GM12874 (cell line): Measurements from ENCODE around the gene VAT1L.

Experiments
- TF ChIP-seq, protein P1 (sequence below): IDR thresholded peaks from 2 replicates; pipeline ENCODE4 v1.5.1; 2011; ENCODE audit warnings: low read depth, mild to moderate bottlenecking, control low read depth, low read length, moderate library complexity; ENCODE audit not compliant: insufficient read depth

Gene VAT1L

DNA sequence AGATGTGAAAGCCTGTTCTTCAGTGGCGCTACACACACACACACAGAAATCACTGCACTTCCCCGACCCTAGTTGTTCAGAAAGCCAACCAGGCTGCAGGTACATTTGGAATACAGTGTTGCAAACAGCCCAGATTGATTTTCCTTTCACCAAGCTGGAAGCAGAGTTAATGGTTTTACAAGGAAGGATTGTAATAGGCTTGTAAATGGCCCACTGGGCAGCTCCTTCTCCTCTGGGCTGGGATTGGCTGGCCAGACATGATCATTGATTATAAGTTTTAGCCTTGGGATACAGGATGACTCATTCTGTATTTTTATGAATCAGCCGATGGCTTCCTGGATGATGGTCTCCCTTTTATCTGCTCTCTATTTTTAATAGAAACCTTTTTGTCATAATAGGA, 2.5 kb downstream of the VAT1L start:
- TF ChIP-seq, protein P1, sequence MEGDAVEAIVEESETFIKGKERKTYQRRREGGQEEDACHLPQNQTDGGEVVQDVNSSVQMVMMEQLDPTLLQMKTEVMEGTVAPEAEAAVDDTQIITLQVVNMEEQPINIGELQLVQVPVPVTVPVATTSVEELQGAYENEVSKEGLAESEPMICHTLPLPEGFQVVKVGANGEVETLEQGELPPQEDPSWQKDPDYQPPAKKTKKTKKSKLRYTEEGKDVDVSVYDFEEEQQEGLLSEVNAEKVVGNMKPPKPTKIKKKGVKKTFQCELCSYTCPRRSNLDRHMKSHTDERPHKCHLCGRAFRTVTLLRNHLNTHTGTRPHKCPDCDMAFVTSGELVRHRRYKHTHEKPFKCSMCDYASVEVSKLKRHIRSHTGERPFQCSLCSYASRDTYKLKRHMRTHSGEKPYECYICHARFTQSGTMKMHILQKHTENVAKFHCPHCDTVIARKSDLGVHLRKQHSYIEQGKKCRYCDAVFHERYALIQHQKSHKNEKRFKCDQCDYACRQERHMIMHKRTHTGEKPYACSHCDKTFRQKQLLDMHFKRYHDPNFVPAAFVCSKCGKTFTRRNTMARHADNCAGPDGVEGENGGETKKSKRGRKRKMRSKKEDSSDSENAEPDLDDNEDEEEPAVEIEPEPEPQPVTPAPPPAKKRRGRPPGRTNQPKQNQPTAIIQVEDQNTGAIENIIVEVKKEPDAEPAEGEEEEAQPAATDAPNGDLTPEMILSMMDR: no peak

DNA sequence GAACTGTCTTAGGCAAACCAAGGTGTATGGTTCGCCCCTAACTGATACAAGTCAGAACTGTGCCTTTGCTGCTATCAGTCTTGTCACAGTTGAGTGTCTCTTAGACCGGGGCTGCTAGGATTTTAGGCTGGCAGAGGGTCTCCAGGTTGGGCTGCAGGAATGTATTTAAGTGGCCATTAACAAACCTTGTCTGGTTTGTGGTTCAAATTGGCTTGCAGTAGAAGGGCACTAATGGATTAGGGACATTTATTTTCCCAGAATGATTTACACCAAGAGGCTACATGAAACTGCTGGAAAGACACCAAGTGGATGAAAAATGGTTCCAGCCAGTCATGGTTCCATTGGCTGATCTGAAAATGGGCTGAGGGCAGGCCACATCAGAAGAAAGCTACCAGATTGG, 5.1 kb downstream of the VAT1L start:
- TF ChIP-seq, protein P1: no peak

DNA sequence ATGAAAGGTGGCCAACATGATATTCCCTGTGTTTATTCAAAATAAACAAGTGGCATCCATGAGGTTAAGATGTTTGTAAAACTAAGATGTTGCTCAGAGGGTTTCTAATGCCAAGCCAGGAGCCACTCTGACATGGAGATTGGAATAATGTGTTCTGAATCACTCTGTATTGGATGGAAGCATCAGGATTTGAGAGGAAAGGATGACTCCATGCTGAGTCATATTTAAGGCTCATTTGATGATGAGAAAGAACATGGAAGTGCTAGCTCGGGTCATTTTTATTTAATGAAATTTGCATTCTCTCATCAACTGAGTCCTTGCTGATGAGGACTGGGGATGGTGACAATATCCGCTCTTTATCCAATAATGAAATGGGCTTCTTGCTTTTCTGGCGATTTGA, 6.2 kb downstream of the VAT1L start:
- TF ChIP-seq, protein P1: no peak

DNA sequence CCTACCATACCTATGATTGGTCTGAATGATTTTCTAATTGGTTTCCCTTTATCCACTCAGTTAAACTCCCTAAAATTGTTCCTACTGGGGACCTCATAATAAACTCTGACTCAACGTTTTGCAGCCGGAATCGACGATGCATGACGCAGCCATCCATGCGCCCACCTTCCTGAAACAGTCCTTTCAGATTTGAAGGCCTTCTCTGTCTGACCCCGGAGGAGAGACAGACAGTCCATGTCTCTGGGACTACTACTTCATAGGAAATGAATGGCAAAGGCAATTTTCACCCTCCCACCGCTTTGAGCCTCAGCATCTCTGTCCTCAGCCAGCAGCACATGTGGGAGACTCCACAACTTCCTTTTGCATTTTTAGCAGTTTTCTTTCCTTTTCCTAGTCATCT, 13.5 kb downstream of the VAT1L start:
- TF ChIP-seq, protein P1: no peak

DNA sequence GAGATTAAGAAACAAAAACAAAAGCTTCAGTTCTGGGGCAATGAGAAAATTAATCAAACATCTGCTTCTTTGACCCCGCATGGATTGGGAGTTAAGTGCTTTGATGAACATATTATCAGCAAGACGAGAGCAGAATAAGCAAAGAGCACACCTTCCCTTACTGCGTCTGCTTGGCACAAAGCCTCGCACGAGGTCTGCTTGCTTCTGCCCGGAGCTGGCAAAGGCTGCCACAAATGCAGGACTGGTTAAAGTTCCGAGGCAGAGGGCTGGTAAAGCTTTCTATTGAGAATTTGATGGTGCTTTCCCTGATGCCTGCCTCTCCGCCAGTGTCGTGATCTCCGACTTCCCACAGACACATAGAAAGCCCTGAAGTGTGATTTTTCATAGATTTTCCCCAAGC, 17.0 kb downstream of the VAT1L start:
- TF ChIP-seq, protein P1: no peak

DNA sequence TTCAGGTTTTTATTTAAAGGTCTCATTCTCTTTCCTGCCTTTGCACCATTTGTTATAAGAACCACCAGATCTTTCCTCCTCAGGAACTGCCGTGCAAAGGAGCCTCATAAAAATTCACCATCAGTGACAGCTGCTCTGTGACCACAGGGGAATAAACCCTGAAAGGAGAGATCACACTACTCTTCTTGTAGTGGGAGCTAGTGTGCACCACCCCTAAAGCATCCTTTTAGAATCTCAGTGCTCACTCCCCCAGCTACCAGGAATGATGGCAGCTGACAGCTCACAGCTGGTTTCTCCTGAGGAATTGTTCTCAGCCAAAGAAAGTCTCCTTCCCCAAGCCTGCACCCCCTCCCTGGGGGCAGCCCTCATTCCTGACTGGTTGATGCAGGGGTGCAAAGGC, 18.7 kb downstream of the VAT1L start:
- TF ChIP-seq, protein P1: no peak

DNA sequence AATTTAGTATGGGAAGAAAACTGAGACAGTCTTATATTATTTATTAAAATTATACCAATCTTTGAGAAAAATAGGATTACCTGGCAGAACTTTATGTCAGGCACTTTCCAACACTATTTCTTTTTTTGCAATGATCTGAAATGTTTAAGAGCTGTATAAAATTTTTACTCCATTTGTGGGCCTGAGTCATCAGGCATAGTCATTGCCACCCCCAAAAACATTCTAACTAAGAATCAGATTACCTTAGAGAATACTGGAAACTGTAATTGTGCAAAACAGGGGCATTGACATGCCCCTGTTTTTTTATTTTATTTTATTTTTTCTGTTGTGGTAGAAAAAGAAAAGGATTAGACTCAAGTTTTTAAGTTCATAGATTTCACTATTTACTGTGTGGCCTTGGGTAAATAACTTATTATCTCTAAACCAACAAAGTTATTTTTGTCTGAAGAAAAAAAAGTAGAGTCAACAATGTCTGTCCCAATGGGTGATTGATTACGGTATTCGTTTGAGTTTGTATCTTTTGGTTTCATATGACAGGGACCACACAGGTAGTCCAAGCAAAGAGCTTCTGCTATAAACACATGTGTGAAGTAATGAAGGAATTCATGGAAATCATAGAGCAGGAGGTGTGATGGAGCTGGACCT, 24.6 kb downstream of the VAT1L start:
- TF ChIP-seq, protein P1: no peak
